Osteoblast (primary cell): Measurements from ENCODE around the gene CCP110. TPM values are rescaled to one million over a fixed set of nuclear protein-coding genes. Genes with fewer than 3 reads are reported as not detected.
A peak's percentile ranks its signal among the peaks of the same experiment; 100 is the strongest.

Experiments used
- DNase-seq: peaks from one replicate; pipeline ENCODE4 v3.0.0; 2011; ENCODE audit warnings: low spot score, mixed read lengths; ENCODE audit not compliant: insufficient read length; ENCODE audit errors: missing footprints
- H2AFZ ChIP-seq: 2 replicates; pipeline ENCODE4 v1.6.0; 2011; ENCODE audit warnings: mild to moderate bottlenecking, low read length
- H3K27ac ChIP-seq: 2 replicates; pipeline ENCODE4 v1.5.1; 2011; ENCODE audit warnings: mild to moderate bottlenecking, low read depth, low read length, moderate library complexity
- H3K27me3 ChIP-seq: 2 replicates; pipeline ENCODE4 v1.6.0; 2012; ENCODE audit warnings: mild to moderate bottlenecking, control low read depth, inconsistent platforms, low read length, moderate library complexity; ENCODE audit not compliant: insufficient read depth
- H3K36me3 ChIP-seq: 2 replicates; pipeline ENCODE4 v1.5.1; 2011; ENCODE audit warnings: mild to moderate bottlenecking, low read length, control low read depth, moderate library complexity; ENCODE audit not compliant: insufficient read depth
- H3K4me1 ChIP-seq: 2 replicates; pipeline ENCODE4 v1.5.1; 2011; ENCODE audit warnings: mild to moderate bottlenecking, low read length, control low read depth, moderate library complexity; ENCODE audit not compliant: insufficient read depth
- H3K4me2 ChIP-seq: 2 replicates; pipeline ENCODE4 v1.6.0; 2011; ENCODE audit warnings: mild to moderate bottlenecking, low read length; ENCODE audit not compliant: insufficient read depth
- H3K4me3 ChIP-seq: fragments of 200-600 bp; sonication (generic); 3 replicates; pipeline ENCODE4 v1.5.1; 2012; ENCODE audit warnings: mild to moderate bottlenecking, low read length, inconsistent platforms; ENCODE audit not compliant: insufficient read depth
- H3K79me2 ChIP-seq: 2 replicates; pipeline ENCODE4 v1.6.0; 2012; ENCODE audit warnings: mild to moderate bottlenecking, low read length, control low read depth, inconsistent platforms; ENCODE audit not compliant: insufficient read depth
- H3K9me3 ChIP-seq: 2 replicates; pipeline ENCODE4 v1.5.1; 2011; ENCODE audit warnings: low read depth, low read length, control low read depth
- H4K20me1 ChIP-seq: 2 replicates; pipeline ENCODE4 v1.6.0; 2012; ENCODE audit warnings: mild to moderate bottlenecking, low read length, control low read depth; ENCODE audit not compliant: insufficient read depth
- total RNA-seq: library from RNA; depleted of rRNA; stranded (reverse); fragments of >200 nt; gene quantifications from 2 replicates; pipeline ENCODE4 v1.2.3, GENCODE V29; 2012
- TF ChIP-seq, protein P1 (sequence below): IDR thresholded peaks from 2 replicates; pipeline ENCODE4 v1.5.1; 2011; ENCODE audit warnings: mild to moderate bottlenecking, low read depth, low read length, moderate library complexity; ENCODE audit errors: extremely low read depth

CCP110 gene
- total RNA-seq, 1 donor = 8.3 TPM

DNA sequence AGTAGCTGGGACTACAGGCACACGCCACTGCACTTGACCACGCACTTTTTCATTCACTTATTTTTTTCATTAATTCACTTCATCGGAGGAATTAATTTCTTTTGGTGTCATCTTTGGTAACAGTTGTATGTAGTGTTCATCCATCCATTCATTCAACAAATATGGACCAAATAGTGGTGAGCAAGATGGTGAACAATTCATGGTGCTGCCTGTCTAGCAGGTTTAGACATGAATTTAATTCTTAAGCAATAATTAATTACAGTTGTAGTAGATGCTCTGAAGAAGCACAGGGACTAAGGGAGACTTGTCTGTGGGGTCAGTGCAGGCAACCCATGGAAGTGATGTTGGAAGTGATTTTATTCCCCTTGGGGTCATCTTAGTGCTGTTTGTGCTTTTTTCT is 24.3 kb upstream of the CCP110 start:
- TF ChIP-seq, protein P1, sequence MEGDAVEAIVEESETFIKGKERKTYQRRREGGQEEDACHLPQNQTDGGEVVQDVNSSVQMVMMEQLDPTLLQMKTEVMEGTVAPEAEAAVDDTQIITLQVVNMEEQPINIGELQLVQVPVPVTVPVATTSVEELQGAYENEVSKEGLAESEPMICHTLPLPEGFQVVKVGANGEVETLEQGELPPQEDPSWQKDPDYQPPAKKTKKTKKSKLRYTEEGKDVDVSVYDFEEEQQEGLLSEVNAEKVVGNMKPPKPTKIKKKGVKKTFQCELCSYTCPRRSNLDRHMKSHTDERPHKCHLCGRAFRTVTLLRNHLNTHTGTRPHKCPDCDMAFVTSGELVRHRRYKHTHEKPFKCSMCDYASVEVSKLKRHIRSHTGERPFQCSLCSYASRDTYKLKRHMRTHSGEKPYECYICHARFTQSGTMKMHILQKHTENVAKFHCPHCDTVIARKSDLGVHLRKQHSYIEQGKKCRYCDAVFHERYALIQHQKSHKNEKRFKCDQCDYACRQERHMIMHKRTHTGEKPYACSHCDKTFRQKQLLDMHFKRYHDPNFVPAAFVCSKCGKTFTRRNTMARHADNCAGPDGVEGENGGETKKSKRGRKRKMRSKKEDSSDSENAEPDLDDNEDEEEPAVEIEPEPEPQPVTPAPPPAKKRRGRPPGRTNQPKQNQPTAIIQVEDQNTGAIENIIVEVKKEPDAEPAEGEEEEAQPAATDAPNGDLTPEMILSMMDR = no peak
- Histone ChIP-seq H3K4me3 (no peak overlapping the region), H3K27me3 (no peaks in the 10 kb centered on the region), H3K79me2 (no peaks in the 10 kb centered on the region), H3K9me3 (no peaks in the 10 kb centered on the region), H3K4me1 (no peaks in the 10 kb centered on the region), H3K36me3 (peaks cover 23% of the 10 kb centered on the region), H3K4me2 (no peak overlapping the region), H3K27ac (no peak overlapping the region), H4K20me1 (peaks cover 6% of the 10 kb centered on the region), H2AFZ (no peak overlapping the region)
- DNase-seq = no peak

GRCh38 chr16:19502395-19503131 is 21.2 kb upstream of the CCP110 start:
- H3K27ac ChIP-seq = no peak overlapping the region
- peaks cover 29% of the 10 kb centered on the region for H3K36me3 ChIP-seq
- H3K4me1 ChIP-seq = peaks cover 11% of the 10 kb centered on the region
- H3K79me2 ChIP-seq = no peaks in the 10 kb centered on the region
- H3K4me2 ChIP-seq = no peak overlapping the region
- no peaks in the 10 kb centered on the region for H3K27me3 ChIP-seq
- H3K9me3 ChIP-seq = no peaks in the 10 kb centered on the region
- no peak overlapping the region for H3K4me3 ChIP-seq
- peaks cover 18% of the 10 kb centered on the region for H4K20me1 ChIP-seq
- TF ChIP-seq, protein P1 = peak; percentile 81
- no peak for DNase-seq
- no peak overlapping the region for H2AFZ ChIP-seq

DNA sequence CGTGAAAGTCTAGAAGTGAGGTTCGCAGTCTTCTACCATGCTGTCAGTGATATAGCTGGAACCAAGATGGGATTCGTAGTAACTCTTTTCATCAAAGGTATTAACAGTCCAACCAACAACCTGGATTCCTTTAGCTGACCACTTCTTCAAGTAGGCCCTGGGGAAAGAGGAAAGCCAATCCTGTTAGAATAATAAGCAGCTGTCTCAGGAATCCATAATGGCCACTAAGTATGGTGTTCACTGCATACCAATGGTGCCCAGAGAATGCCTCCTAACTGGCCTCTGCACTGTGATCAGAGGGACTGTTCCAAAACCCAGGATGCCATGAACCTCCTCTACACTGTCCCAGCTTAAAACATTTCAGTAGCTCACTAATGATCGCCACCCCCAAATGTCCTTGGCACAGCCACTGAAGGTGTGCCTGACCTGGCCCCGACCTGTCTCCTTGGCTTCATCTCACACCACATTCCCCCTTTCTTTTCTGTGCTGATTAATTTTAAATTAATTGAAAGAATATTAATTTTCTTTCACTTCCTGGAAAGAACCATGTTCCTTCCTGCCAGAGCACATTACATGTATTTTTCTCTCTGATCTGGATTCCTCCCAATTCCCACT is 20.2 kb upstream of the CCP110 start:
- Histone ChIP-seq H3K27me3 (no peaks in the 10 kb centered on the region), H3K4me1 (peaks cover 11% of the 10 kb centered on the region), H3K27ac (no peak overlapping the region), H3K36me3 (peaks cover 29% of the 10 kb centered on the region), H3K9me3 (no peaks in the 10 kb centered on the region), H2AFZ (no peak overlapping the region), H3K4me3 (no peak overlapping the region), H4K20me1 (peaks cover 27% of the 10 kb centered on the region), H3K4me2 (no peak overlapping the region), H3K79me2 (no peaks in the 10 kb centered on the region)
- TF ChIP-seq, protein P1 = no peak
- DNase-seq = no peak

GRCh38 chr16:19505600-19506303 is 18.0 kb upstream of the CCP110 start:
- H3K27ac ChIP-seq = no peak overlapping the region
- peaks cover 29% of the 10 kb centered on the region for H3K36me3 ChIP-seq
- no peaks in the 10 kb centered on the region for H3K9me3 ChIP-seq
- no peaks in the 10 kb centered on the region for H3K27me3 ChIP-seq
- H3K4me3 ChIP-seq = no peak overlapping the region
- peak overlapping the region; percentile 12 for H3K4me2 ChIP-seq
- H3K79me2 ChIP-seq = no peaks in the 10 kb centered on the region
- TF ChIP-seq, protein P1 = no peak
- H4K20me1 ChIP-seq = peaks cover 33% of the 10 kb centered on the region
- no peak overlapping the region for H2AFZ ChIP-seq
- no peak for DNase-seq
- H3K4me1 ChIP-seq = peaks cover 11% of the 10 kb centered on the region
